Chondrocyte (in vitro differentiated cells): ENCODE results near the gene MAGEA2. TPM values are rescaled to one million over a fixed set of nuclear protein-coding genes. Genes with fewer than 3 reads are reported as not detected.
"Not testable (repeated sequence)": the region's sequence is repeated elsewhere in the genome, so short reads cannot be mapped to it uniquely, and the experiment has no call there.

Source experiments
- DNase-seq: peaks from one replicate; pipeline ENCODE4 v3.0.0; 2021; ENCODE audit warnings: mixed read lengths, low spot score
- H3K27ac Mint-ChIP-seq: one replicate; pipeline ENCODE4 v1.8.0; 2021; ENCODE audit warnings: mild to moderate bottlenecking, moderate library complexity, mixed read lengths; ENCODE audit not compliant: unreplicated experiment
- H3K27me3 Mint-ChIP-seq: 2 replicates; pipeline ENCODE4 v1.8.0; 2021; ENCODE audit warnings: low read depth, mixed read lengths
- H3K36me3 Mint-ChIP-seq: 2 replicates; pipeline ENCODE4 v1.8.0; 2021; ENCODE audit warnings: low read depth, mixed read lengths
- H3K4me1 Mint-ChIP-seq: 2 replicates; pipeline ENCODE4 v1.8.0; 2021; ENCODE audit warnings: low read depth, mild to moderate bottlenecking, mixed read lengths
- H3K4me3 Mint-ChIP-seq: one replicate; pipeline ENCODE4 v1.8.0; 2021; ENCODE audit warnings: mild to moderate bottlenecking, moderate library complexity, mixed read lengths; ENCODE audit not compliant: unreplicated experiment
- H3K9me3 Mint-ChIP-seq: 2 replicates; pipeline ENCODE4 v1.8.0; 2021; ENCODE audit warnings: low read depth, mixed read lengths
- total RNA-seq: library from RNA; stranded (reverse); gene quantifications from 3 replicates; pipeline ENCODE4 v1.2.1, GENCODE V29; 2021
- TF ChIP-seq, protein P1 (sequence below): fragments of 200-600 bp; sonication (generic); IDR thresholded peaks from 2 replicates; pipeline ENCODE4 v1.5.0; 2021; ENCODE audit warnings: antibody characterized with exemption, mild to moderate bottlenecking, moderate library complexity

The MAGEA2 gene
- total RNA-seq, 1 donor from 2014 or later, result not detected

DNA sequence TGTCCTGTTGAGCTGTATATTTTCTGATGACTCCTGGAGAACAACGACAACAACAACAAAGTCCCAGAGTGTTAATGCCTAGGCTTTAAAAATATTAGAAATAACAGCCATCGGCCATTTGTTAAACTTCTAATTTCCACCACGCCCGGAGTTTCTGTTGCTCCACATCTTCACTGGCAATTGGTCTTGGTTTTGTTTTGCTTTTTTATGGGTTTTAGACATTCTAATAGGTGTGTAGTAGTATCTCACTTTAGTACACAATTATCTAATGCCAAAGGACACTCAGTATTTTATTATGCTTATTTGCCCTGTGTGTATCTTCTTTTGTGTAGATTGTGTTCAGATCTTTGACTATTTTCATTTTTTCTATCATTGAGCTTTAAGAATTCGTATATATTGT, 15.1 kb downstream of the MAGEA2 start:
- no peak for DNase-seq
- Mint-ChIP-seq H3K27me3 (peaks cover 2% of the 10 kb centered on the region), H3K27ac (no peak overlapping the region), H3K9me3 (peaks cover 26% of the 10 kb centered on the region), H3K4me1 (no peaks in the 10 kb centered on the region), H3K4me3 (no peak overlapping the region), H3K36me3 (no peaks in the 10 kb centered on the region)
- TF ChIP-seq, protein P1, sequence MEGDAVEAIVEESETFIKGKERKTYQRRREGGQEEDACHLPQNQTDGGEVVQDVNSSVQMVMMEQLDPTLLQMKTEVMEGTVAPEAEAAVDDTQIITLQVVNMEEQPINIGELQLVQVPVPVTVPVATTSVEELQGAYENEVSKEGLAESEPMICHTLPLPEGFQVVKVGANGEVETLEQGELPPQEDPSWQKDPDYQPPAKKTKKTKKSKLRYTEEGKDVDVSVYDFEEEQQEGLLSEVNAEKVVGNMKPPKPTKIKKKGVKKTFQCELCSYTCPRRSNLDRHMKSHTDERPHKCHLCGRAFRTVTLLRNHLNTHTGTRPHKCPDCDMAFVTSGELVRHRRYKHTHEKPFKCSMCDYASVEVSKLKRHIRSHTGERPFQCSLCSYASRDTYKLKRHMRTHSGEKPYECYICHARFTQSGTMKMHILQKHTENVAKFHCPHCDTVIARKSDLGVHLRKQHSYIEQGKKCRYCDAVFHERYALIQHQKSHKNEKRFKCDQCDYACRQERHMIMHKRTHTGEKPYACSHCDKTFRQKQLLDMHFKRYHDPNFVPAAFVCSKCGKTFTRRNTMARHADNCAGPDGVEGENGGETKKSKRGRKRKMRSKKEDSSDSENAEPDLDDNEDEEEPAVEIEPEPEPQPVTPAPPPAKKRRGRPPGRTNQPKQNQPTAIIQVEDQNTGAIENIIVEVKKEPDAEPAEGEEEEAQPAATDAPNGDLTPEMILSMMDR, result no peak

DNA sequence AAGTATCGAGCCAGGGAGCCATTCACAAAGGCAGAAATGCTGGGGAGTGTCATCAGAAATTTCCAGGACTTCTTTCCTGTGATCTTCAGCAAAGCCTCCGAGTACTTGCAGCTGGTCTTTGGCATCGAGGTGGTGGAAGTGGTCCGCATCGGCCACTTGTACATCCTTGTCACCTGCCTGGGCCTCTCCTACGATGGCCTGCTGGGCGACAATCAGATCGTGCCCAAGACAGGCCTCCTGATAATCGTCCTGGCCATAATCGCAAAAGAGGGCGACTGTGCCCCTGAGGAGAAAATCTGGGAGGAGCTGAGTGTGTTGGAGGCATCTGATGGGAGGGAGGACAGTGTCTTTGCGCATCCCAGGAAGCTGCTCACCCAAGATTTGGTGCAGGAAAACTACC, 17.1 kb downstream of the MAGEA2 start:
- H3K36me3 Mint-ChIP-seq, H3K27ac Mint-ChIP-seq, H3K4me1 Mint-ChIP-seq, H3K27me3 Mint-ChIP-seq, H3K4me3 Mint-ChIP-seq: not testable (repeated sequence)
- DNase-seq, result peak; percentile 40
- H3K9me3 Mint-ChIP-seq, result peaks cover 22% of the 10 kb centered on the region

DNA sequence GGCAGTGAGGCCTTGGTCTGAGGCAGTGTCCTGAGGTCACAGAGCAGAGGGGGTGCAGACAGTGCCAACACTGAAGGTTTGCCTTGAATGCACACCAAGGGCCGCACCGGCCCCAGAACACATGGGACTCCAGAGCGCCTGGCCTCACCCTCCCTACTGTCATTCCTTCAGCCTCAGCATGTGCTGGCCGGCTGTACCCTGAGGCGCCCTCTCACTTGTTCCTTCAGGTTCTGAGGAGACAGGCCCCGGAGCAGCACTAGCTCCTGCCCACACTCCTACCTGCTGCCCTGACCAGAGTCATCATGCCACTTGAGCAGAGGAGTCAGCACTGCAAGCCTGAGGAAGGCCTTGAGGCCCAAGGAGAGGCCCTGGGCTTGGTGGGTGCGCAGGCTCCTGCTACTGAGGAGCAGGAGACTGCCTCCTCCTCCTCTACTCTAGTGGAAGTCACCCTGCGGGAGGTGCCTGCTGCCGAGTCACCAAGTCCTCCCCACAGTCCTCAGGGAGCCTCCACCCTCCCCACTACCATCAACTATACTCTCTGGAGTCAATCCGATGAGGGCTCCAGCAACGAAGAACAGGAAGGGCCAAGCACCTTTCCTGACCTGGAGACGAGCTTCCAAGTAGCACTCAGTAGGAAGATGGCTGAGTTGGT, 17.7 kb downstream of the MAGEA2 start:
- H3K27ac Mint-ChIP-seq, result no peak overlapping the region
- no peak overlapping the region for H3K4me3 Mint-ChIP-seq
- peaks cover 27% of the 10 kb centered on the region for H3K9me3 Mint-ChIP-seq
- H3K27me3 Mint-ChIP-seq, result no peaks in the 10 kb centered on the region
- peak; percentile 77 for DNase-seq
- H3K4me1 Mint-ChIP-seq, result no peaks in the 10 kb centered on the region
- TF ChIP-seq, protein P1, result no peak
- no peaks in the 10 kb centered on the region for H3K36me3 Mint-ChIP-seq

DNA sequence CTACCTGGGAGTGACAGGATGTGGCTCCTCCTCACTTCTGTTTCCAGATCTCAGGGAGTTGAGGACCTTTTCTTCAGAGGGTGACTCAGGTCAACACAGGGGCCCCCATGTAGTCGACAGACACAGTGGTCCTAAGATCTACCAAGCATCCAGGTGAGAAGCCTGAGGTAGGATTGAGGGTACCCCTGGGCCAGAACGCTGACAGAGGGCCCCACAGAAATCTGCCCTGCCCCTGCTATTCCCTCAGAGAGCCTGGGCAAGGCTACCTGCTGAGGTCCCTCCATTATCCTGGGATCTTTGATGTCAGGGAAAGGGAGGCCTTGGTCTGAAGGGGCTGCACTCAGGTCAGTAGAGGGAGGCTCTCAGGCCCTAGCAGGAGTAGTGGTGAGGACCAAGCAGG, 18.5 kb downstream of the MAGEA2 start:
- Mint-ChIP-seq H3K27me3 (no peaks in the 10 kb centered on the region), H3K27ac (no peak overlapping the region), H3K4me3 (no peak overlapping the region), H3K9me3 (peaks cover 23% of the 10 kb centered on the region), H3K4me1 (no peaks in the 10 kb centered on the region), H3K36me3 (no peaks in the 10 kb centered on the region)
- DNase-seq, result peak; percentile 17
- TF ChIP-seq, protein P1, result no peak

DNA sequence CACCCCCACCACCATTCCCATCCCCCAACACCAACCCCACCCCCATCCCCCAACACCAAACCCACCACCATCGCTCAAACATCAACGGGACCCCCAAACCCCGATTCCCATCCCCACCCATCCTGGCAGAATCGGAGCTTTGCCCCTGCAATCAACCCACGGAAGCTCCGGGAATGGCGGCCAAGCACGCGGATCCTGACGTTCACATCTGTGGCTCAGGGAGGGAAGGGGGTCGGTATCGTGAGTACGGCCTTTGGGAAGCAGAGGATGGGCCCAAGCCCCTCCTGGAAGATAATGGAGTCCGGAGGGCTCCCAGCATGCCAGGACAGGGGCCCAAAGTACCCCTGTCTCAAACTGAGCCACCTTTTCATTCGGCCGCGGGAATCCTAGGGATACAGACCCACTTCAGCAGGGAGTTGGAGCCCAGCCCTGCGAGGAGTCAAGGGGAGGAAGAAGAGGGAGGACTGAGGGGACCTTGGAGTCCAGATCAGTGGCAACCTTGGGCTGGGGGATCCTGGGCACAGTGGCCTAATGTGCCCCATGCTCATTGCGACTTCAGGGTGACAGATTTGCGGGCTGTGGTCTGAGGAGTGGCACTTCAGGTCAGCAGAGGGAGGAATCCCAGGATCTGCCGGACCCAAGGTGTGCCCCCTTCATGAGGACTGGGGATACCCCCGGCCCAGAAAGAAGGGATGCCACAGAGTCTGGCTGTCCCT, 19.3 kb downstream of the MAGEA2 start:
- H3K4me1 Mint-ChIP-seq, H3K27me3 Mint-ChIP-seq, H3K36me3 Mint-ChIP-seq, H3K27ac Mint-ChIP-seq, H3K4me3 Mint-ChIP-seq: not testable (repeated sequence)
- peak; percentile 44 for DNase-seq
- H3K9me3 Mint-ChIP-seq, result peaks cover 23% of the 10 kb centered on the region

DNA sequence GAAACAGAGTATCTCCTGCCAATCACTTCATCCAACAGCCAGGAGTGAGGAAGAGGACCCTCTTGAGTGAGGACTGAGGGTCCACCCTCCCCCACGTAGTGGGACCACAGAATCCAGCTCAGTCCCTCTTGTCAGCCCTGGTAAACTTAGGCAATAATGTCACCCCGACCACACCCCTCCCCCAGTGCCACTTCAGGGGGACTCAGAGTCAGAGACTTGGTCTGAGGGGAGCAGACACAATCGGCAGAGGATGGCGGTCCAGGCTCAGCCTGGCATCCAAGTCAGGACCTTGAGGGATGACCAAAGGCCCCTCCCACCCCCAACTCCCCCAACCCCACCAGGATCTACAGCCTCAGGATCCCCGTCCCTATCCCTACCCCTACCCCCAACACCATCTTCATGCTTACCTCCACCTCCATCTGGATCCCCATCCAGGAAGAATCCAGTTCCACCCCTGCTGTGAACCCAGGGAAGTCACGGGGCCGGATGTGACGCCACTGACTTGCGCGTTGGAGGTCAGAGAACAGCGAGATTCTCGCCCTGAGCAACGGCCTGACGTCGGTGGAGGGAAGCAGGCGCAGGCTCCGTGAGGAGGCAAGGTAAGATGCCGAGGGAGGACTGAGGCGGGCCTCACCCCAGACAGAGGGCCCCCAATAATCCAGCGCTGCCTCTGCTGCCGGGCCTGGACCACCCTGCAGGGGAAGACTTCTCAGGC, 20.2 kb downstream of the MAGEA2 start, which contains the start of the genes CSAG1 and MAGEA12:
Gene CSAG1 (minus strand): TSS at position 461 of the 715 bp plus-strand sequence. CDS start 1,261 bp downstream, outside the sequence.
Gene MAGEA12 (plus strand): TSS at position 497 of the 715 bp plus-strand sequence. CDS start 2,405 bp downstream, outside the sequence.
- Mint-ChIP-seq H3K4me3 (no peak within 1 kb of the TSS), H3K27me3 (no peaks in the 10 kb centered on the region), H3K27ac (no peak within 1 kb of the TSS), H3K36me3 (no peaks in the 10 kb centered on the region), H3K9me3 (peaks cover 28% of the 10 kb centered on the region), H3K4me1 (no peaks in the 10 kb centered on the region)
- DNase-seq, result peak; percentile 61
- TF ChIP-seq, protein P1, result no peak
